ENCODE data around the gene GCLC. TPM values are rescaled to one million over a fixed set of nuclear protein-coding genes. Genes with fewer than 3 reads are reported as not detected.

Gene GCLC
- total RNA-seq, 4 donors from 2014 or later: 63.5 to 84.3 (median 71.7) TPM

DNA sequence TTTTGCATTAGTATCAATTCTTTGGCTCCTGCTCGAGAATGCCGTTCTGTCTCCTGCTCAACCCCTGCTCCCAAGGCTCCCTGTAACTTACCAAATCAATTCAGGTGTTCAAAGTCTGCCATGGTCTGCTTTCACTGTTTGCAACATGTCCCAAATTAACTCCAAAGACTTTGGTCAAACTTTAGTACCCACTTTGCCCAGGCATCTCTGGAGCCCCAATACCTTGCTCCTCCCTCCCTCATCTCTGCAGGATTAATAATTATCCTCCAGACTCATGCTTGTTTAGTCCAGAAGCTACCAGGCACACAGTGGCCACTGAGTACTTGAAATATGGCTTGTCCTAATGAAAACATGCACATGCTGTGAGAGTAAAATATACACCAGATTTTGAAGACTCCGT lies 30.2 kb downstream of the GCLC start:
- peaks cover 0 to 43% of the 10 kb centered on the region in 2 donors for H3K36me3 ChIP-seq
- 83 to 94% methylated on average over 3 of the region's 3 CpGs for WGBS, 2 donors (ENCODE audit: low coverage in 1 of 2)
- no peaks in the 10 kb centered on the region for H3K27me3 ChIP-seq
- no peak for ATAC-seq
- no peak for TF ChIP-seq EP300 (IDR thresholded peaks at IDR 0.05)
- TF ChIP-seq POLR2A (IDR thresholded peaks at IDR 0.05): no peak
- TF ChIP-seq, protein P1, sequence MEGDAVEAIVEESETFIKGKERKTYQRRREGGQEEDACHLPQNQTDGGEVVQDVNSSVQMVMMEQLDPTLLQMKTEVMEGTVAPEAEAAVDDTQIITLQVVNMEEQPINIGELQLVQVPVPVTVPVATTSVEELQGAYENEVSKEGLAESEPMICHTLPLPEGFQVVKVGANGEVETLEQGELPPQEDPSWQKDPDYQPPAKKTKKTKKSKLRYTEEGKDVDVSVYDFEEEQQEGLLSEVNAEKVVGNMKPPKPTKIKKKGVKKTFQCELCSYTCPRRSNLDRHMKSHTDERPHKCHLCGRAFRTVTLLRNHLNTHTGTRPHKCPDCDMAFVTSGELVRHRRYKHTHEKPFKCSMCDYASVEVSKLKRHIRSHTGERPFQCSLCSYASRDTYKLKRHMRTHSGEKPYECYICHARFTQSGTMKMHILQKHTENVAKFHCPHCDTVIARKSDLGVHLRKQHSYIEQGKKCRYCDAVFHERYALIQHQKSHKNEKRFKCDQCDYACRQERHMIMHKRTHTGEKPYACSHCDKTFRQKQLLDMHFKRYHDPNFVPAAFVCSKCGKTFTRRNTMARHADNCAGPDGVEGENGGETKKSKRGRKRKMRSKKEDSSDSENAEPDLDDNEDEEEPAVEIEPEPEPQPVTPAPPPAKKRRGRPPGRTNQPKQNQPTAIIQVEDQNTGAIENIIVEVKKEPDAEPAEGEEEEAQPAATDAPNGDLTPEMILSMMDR (IDR thresholded peaks at IDR 0.05): no peak
- no peak for TF ChIP-seq POLR2AphosphoS5 (IDR thresholded peaks at IDR 0.05)
- H3K4me3 ChIP-seq: no peak overlapping the region
- no peaks in the 10 kb centered on the region for H3K9me3 ChIP-seq
- H3K4me1 ChIP-seq: peaks cover 0 to 44% (median 5%) of the 10 kb centered on the region in 3 donors
- H3K27ac ChIP-seq: peak overlapping the region in 3 of 4 donors; percentile 31 to 57 (median 38)

DNA sequence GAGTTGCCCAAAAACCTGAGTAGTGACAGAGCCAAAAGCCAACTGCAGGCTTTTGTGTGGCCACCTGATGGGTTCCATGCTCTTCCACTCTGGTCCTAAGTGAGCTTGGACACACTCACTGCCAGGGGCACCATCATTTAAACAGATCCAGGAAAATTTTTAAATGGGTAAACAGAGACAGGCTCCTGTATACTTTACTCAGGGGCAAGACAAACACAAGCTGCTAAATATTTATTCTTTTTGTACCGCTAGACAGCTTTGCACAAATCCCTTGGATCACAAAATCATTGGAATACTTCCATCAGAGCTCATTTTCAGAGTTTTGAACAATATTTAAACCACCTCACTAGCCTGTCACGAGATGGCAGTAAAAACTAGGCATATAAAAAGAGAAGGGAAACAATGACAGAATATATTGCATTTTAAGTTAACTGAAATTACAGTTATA lies 31.4 kb downstream of the GCLC start:
- no peaks in the 10 kb centered on the region for H3K9me3 ChIP-seq
- ATAC-seq: no peak
- TF ChIP-seq POLR2AphosphoS5 (IDR thresholded peaks at IDR 0.05): peak; percentile 37
- TF ChIP-seq EP300 (IDR thresholded peaks at IDR 0.05): no peak
- TF ChIP-seq, protein P1 (IDR thresholded peaks at IDR 0.05): peak; percentile 18 to 49 (median 32)
- no peak for TF ChIP-seq POLR2A (IDR thresholded peaks at IDR 0.05)
- H3K27me3 ChIP-seq: no peaks in the 10 kb centered on the region
- 37 to 46% methylated on average over 1 to 2 of the region's 2 CpGs for WGBS, 2 donors (ENCODE audit: low coverage in 1 of 2)
- H3K4me1 ChIP-seq: peaks cover 0 to 44% (median 5%) of the 10 kb centered on the region in 3 donors
- peak overlapping the region in 2 of 4 donors; percentile 31 to 57 for H3K27ac ChIP-seq
- H3K36me3 ChIP-seq: peaks cover 0 to 44% of the 10 kb centered on the region in 2 donors
- no peak overlapping the region for H3K4me3 ChIP-seq

DNA sequence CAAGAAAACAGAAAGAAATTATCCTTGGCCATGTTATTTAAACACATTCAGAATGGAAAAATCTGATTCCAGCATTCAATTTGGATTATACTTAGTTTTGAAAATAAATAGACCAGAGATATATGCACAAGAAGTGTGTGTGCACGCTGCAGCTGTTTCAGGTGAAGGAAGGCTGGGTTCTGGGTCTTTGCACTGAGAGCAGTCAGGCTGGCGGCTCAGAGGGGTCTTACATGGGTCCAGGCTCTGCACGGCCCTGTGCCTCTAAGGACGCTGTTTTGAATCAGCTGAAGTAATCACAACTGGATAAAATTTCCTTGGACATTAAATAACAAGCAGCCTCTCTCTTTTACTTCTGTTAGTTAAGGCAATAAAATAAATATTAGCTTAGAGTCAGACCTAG lies 31.8 kb downstream of the GCLC start:
- Histone ChIP-seq H3K4me3 (no peak overlapping the region), H3K4me1 (peaks cover 0 to 44% (median 5%) of the 10 kb centered on the region in 3 donors), H3K27ac (peak overlapping the region in 2 of 4 donors; percentile 6 to 30), H3K27me3 (no peaks in the 10 kb centered on the region), H3K36me3 (peaks cover 0 to 49% of the 10 kb centered on the region in 2 donors), H3K9me3 (no peaks in the 10 kb centered on the region)
- 48 to 56% methylated on average over 4 of the region's 4 CpGs for WGBS, 2 donors (ENCODE audit: low coverage in 1 of 2)
- TF ChIP-seq EP300 (IDR thresholded peaks at IDR 0.05) (no peak), POLR2AphosphoS5 (IDR thresholded peaks at IDR 0.05) (no peak), POLR2A (IDR thresholded peaks at IDR 0.05) (no peak)
- TF ChIP-seq, protein P1 (IDR thresholded peaks at IDR 0.05): no peak
- ATAC-seq: no peak

DNA sequence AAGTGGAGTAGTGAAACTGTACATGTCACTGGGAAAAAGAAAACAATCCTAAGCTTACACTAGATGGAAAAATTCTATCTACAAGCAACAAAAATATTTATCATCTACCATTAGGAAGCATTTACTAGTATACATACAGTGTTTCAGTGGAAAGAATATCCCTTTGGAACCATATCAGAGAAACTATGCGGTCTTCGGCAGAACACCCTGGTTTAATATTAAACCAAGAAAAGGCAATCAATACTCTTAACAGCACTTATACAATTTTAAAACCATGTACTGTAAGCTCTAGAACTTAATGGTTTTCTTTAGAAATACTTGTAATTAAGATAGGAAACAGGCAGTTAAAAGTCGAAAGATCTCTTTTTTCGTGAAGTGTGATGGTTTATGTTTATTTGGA lies 32.3 kb downstream of the GCLC start:
- Histone ChIP-seq H3K4me1 (peaks cover 0 to 44% (median 5%) of the 10 kb centered on the region in 3 donors), H3K9me3 (no peaks in the 10 kb centered on the region), H3K36me3 (peaks cover 0 to 51% of the 10 kb centered on the region in 2 donors), H3K27me3 (no peaks in the 10 kb centered on the region), H3K4me3 (no peak overlapping the region), H3K27ac (no peak overlapping the region)
- no peak for ATAC-seq
- no peak for TF ChIP-seq POLR2A (IDR thresholded peaks at IDR 0.05)
- TF ChIP-seq EP300 (IDR thresholded peaks at IDR 0.05): no peak
- no peak for TF ChIP-seq POLR2AphosphoS5 (IDR thresholded peaks at IDR 0.05)
- TF ChIP-seq, protein P1 (IDR thresholded peaks at IDR 0.05): no peak
- WGBS, 2 donors (ENCODE audit: low coverage in 1 of 2): 40 to 58% methylated on average over 4 of the region's 4 CpGs

DNA sequence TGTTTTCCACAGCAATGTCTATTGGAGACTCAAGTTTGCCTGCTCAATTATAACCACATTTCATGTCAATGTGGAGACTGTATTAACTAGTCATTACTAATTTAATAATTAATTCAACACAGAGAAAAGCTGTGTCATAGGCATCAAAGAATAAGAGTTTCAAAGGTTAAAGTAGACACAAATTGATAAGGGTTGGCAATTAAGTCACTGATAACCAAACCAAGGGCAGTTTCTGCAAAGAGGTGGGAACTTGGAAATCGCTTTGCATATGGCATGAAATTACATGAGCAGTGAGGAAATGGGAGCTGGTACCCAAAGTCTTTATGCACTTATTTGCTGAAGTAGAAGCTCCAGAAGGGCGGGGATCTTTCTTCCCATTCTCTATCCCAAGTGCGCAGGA lies 34.2 kb downstream of the GCLC start:
- Histone ChIP-seq H3K4me3 (no peak overlapping the region), H3K27ac (no peak overlapping the region), H3K36me3 (peaks cover under 1 to 60% of the 10 kb centered on the region in 2 donors), H3K27me3 (no peaks in the 10 kb centered on the region), H3K9me3 (no peaks in the 10 kb centered on the region), H3K4me1 (peaks cover 0 to 41% (median 5%) of the 10 kb centered on the region in 3 donors)
- TF ChIP-seq POLR2A (IDR thresholded peaks at IDR 0.05) (no peak), EP300 (IDR thresholded peaks at IDR 0.05) (no peak), POLR2AphosphoS5 (IDR thresholded peaks at IDR 0.05) (no peak)
- TF ChIP-seq, protein P1 (IDR thresholded peaks at IDR 0.05): no peak
- 100% methylated on average over 2 of the region's 3 CpGs for WGBS, 2 donors (ENCODE audit: low coverage in 1 of 2)
- ATAC-seq: no peak
